Progenitor cell of endocrine pancreas (in vitro differentiated cells): ENCODE results near the gene LHX3. TPM values are rescaled to one million over a fixed set of nuclear protein-coding genes. Genes with fewer than 3 reads are reported as not detected.

Experiments
- DNase-seq: peaks from one replicate; pipeline ENCODE4 v3.0.0; 2021; ENCODE audit warnings: low spot score; ENCODE audit not compliant: unreplicated experiment
- H3K27ac Mint-ChIP-seq: 2 replicates; pipeline ENCODE4 v1.8.0; 2021; ENCODE audit warnings: mild to moderate bottlenecking, moderate library complexity, mixed read lengths
- H3K27me3 Mint-ChIP-seq: 2 replicates; pipeline ENCODE4 v1.8.0; 2021; ENCODE audit warnings: mixed read lengths
- H3K36me3 Mint-ChIP-seq: 2 replicates; pipeline ENCODE4 v1.8.0; 2022; ENCODE audit warnings: mixed read lengths; ENCODE audit not compliant: insufficient read depth
- H3K4me1 Mint-ChIP-seq: 2 replicates; pipeline ENCODE4 v1.8.0; 2021; ENCODE audit warnings: low read depth, mixed read lengths
- H3K4me3 Mint-ChIP-seq: 2 replicates; pipeline ENCODE4 v1.8.0; 2021; ENCODE audit warnings: low read depth, mild to moderate bottlenecking, moderate library complexity, mixed read lengths
- H3K9me3 Mint-ChIP-seq: 2 replicates; pipeline ENCODE4 v1.8.0; 2021; ENCODE audit warnings: low read depth, mixed read lengths
- CTCF ChIP-seq: fragments of 200-600 bp; sonication (generic); IDR thresholded peaks from one replicate; pipeline ENCODE4 v1.5.0; 2021; ENCODE audit warnings: antibody characterized with exemption, mild to moderate bottlenecking; ENCODE audit not compliant: unreplicated experiment
- total RNA-seq: library from RNA; stranded (reverse); gene quantifications from 2 replicates; pipeline ENCODE4 v1.2.1, GENCODE V29; 2021

The LHX3 gene
- total RNA-seq, 1 donor from 2014 or later = not detected

- no peak overlapping the region for H3K27ac Mint-ChIP-seq
- DNase-seq = no peak
- TF ChIP-seq CTCF = no peak
- H3K9me3 Mint-ChIP-seq = no peaks in the 10 kb centered on the region
- no peak overlapping the region for H3K4me3 Mint-ChIP-seq
- H3K27me3 Mint-ChIP-seq = peaks cover 35% of the 10 kb centered on the region
- no peaks in the 10 kb centered on the region for H3K36me3 Mint-ChIP-seq
- H3K4me1 Mint-ChIP-seq = peaks cover 11% of the 10 kb centered on the region
Measured at GRCh38 chr9:136182850-136183422, 22.0 kb downstream of the LHX3 start.

GRCh38 chr9:136182420-136182787 lies 22.5 kb downstream of the LHX3 start:
- TF ChIP-seq CTCF = no peak
- no peak overlapping the region for H3K4me3 Mint-ChIP-seq
- no peak for DNase-seq
- peaks cover 13% of the 10 kb centered on the region for H3K4me1 Mint-ChIP-seq
- H3K27me3 Mint-ChIP-seq = peaks cover 29% of the 10 kb centered on the region
- H3K27ac Mint-ChIP-seq = no peak overlapping the region
- no peaks in the 10 kb centered on the region for H3K9me3 Mint-ChIP-seq
- H3K36me3 Mint-ChIP-seq = no peaks in the 10 kb centered on the region

GRCh38 chr9:136181784-136182419 lies 23.0 kb downstream of the LHX3 start:
- no peak for DNase-seq
- no peak for TF ChIP-seq CTCF

GRCh38 chr9:136180586-136180985 lies 24.3 kb downstream of the LHX3 start:
- no peak overlapping the region for H3K4me3 Mint-ChIP-seq
- no peaks in the 10 kb centered on the region for H3K9me3 Mint-ChIP-seq
- no peak for DNase-seq
- peaks cover 20% of the 10 kb centered on the region for H3K27me3 Mint-ChIP-seq
- peaks cover 14% of the 10 kb centered on the region for H3K4me1 Mint-ChIP-seq
- no peak overlapping the region for H3K27ac Mint-ChIP-seq
- TF ChIP-seq CTCF = no peak
- H3K36me3 Mint-ChIP-seq = no peaks in the 10 kb centered on the region

More at GRCh38 chr9:136181784-136182419, 23.0 kb downstream of the LHX3 start:
- H3K4me1 Mint-ChIP-seq = peaks cover 14% of the 10 kb centered on the region
- H3K36me3 Mint-ChIP-seq = no peaks in the 10 kb centered on the region
- H3K9me3 Mint-ChIP-seq = no peaks in the 10 kb centered on the region
- no peak overlapping the region for H3K27ac Mint-ChIP-seq
- peaks cover 24% of the 10 kb centered on the region for H3K27me3 Mint-ChIP-seq
- no peak overlapping the region for H3K4me3 Mint-ChIP-seq

- H3K27me3 Mint-ChIP-seq = peaks cover 17% of the 10 kb centered on the region
- DNase-seq = no peak
- H3K36me3 Mint-ChIP-seq = no peaks in the 10 kb centered on the region
- H3K9me3 Mint-ChIP-seq = no peaks in the 10 kb centered on the region
- TF ChIP-seq CTCF = no peak
- no peak overlapping the region for H3K27ac Mint-ChIP-seq
- no peak overlapping the region for H3K4me3 Mint-ChIP-seq
- H3K4me1 Mint-ChIP-seq = peaks cover 14% of the 10 kb centered on the region
Measured at GRCh38 chr9:136179761-136180160, 25.2 kb downstream of the LHX3 start.
